ENCODE data around the gene LMAN2.
"Not testable (repeated sequence)": the region's sequence is repeated elsewhere in the genome, so short reads cannot be mapped to it uniquely, and the experiment has no call there.

LMAN2 gene

GRCh38 chr5:177325868-177326381 lies 25.5 kb downstream of the LMAN2 start:
- DNase-seq, result no peak

GRCh38 chr5:177320879-177321278 lies 30.6 kb downstream of the LMAN2 start:
- no peak for DNase-seq

- no peak for DNase-seq
Observed at GRCh38 chr5:177319913-177320588, 31.4 kb downstream of the LMAN2 start.

GRCh38 chr5:177317959-177318377 lies 33.5 kb downstream of the LMAN2 start:
- peak; percentile 66 to 72 for DNase-seq

GRCh38 chr5:177316005-177316404 lies 35.5 kb downstream of the LMAN2 start:
- no peak for DNase-seq

GRCh38 chr5:177315411-177315810 lies 36.1 kb downstream of the LMAN2 start:
- DNase-seq, result no peak

- no peak for DNase-seq
Observed at GRCh38 chr5:177314376-177315342, 36.8 kb downstream of the LMAN2 start.

- no peak for DNase-seq
Observed at GRCh38 chr5:177313561-177314259, 37.8 kb downstream of the LMAN2 start.

GRCh38 chr5:177312649-177313181 lies 38.8 kb downstream of the LMAN2 start:
- no peak for DNase-seq

- peak; percentile 93 to 95 for DNase-seq
Observed at GRCh38 chr5:177311723-177312648, 39.5 kb downstream of the LMAN2 start, which contains the start of gene MXD3. MXD3 (minus strand) TSS chr5:177311898; CDS start chr5:177311830, 68 bp downstream.

- no peak for DNase-seq
Observed at GRCh38 chr5:177311392-177311722, 40.1 kb downstream of the LMAN2 start.

GRCh38 chr5:177310757-177311391 lies 40.6 kb downstream of the LMAN2 start:
- no peak for DNase-seq

GRCh38 chr5:177310332-177310731 lies 41.1 kb downstream of the LMAN2 start:
- no peak for DNase-seq

- peak; percentile 59 to 62 for DNase-seq
Observed at GRCh38 chr5:177309351-177310191, 41.9 kb downstream of the LMAN2 start.

GRCh38 chr5:177308740-177309139 lies 42.7 kb downstream of the LMAN2 start:
- DNase-seq, result no peak

GRCh38 chr5:177307544-177308363 lies 43.7 kb downstream of the LMAN2 start:
- no peak for DNase-seq

GRCh38 chr5:177306674-177307543 lies 44.6 kb downstream of the LMAN2 start:
- DNase-seq, result no peak

GRCh38 chr5:177306103-177306640 lies 45.3 kb downstream of the LMAN2 start:
- not testable (repeated sequence) for DNase-seq

Measured in stimulated activated CD4-positive, alpha-beta T cell treated with anti-CD3 and anti-CD28 coated beads, Interleukin-4, amount 100 ng/mL, for 4 hours (primary cell).